Stomach smooth muscle (tissue), 2 donors: ENCODE results near the gene RHEX.
"Not testable (repeated sequence)": the region's sequence is repeated elsewhere in the genome, so short reads cannot be mapped to it uniquely, and the experiment has no call there.

Source experiments
- H3K27ac ChIP-seq: one replicate; pipeline ENCODE4 v1.7.0; 2013; ENCODE audit warnings: mild to moderate bottlenecking, low read length, inconsistent platforms
- H3K27me3 ChIP-seq, 2 donors: one replicate each; pipeline ENCODE4 v1.7.0; 2013; ENCODE audit warnings: low read length in 2 of 2; ENCODE audit not compliant: insufficient read depth in 2 of 2, control insufficient read depth in 1 of 2
- H3K36me3 ChIP-seq, 2 donors: one replicate each; pipeline ENCODE4 v1.7.0; 2013; ENCODE audit warnings: low read length in 2 of 2; ENCODE audit not compliant: control insufficient read depth in 2 of 2, insufficient read depth in 2 of 2
- H3K4me1 ChIP-seq: one replicate; pipeline ENCODE4 v1.7.0; 2013; ENCODE audit warnings: low read length; ENCODE audit not compliant: control insufficient read depth, insufficient read depth
- H3K4me3 ChIP-seq, 2 donors: one replicate each; pipeline ENCODE4 v1.7.0; 2013; ENCODE audit warnings: low read length in 2 of 2
- H3K9ac ChIP-seq, 2 donors: one replicate each; pipeline ENCODE4 v1.7.0; 2013; ENCODE audit warnings: low read length in 2 of 2, mild to moderate bottlenecking in 1 of 2
- H3K9me3 ChIP-seq, 2 donors: one replicate each; pipeline ENCODE4 v1.7.0; 2013; ENCODE audit warnings: low read length in 2 of 2; ENCODE audit not compliant: control insufficient read depth in 2 of 2
- donor health status: healthy.
- donor health status: Pancreatic carcinoma.

The RHEX gene

DNA sequence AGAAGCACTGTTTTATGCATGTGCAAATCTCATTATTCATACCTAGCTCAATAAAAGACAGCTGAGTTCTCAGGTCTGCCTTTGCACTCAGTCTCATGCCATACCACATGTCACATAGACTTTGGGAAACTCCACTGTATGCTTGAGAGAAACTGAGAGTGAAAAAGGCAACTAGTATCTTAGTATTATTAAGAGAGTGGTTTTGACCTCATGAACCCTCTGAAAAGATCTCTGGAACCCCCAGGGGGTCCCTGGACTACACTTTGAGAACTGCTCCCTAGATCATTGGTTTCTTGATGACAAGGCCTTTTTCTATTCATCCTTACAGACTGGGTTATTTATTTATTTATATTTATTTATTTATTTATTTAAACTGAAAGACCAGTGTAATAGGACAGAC, 3.7 kb upstream of the RHEX start:
- Histone ChIP-seq H3K27me3 (no peaks in the 10 kb centered on the region), H3K4me1 (no peaks in the 10 kb centered on the region), H3K9ac (no peak overlapping the region), H3K27ac (no peak overlapping the region), H3K9me3 (no peaks in the 10 kb centered on the region), H3K36me3 (no peaks in the 10 kb centered on the region), H3K4me3 (no peak overlapping the region)

DNA sequence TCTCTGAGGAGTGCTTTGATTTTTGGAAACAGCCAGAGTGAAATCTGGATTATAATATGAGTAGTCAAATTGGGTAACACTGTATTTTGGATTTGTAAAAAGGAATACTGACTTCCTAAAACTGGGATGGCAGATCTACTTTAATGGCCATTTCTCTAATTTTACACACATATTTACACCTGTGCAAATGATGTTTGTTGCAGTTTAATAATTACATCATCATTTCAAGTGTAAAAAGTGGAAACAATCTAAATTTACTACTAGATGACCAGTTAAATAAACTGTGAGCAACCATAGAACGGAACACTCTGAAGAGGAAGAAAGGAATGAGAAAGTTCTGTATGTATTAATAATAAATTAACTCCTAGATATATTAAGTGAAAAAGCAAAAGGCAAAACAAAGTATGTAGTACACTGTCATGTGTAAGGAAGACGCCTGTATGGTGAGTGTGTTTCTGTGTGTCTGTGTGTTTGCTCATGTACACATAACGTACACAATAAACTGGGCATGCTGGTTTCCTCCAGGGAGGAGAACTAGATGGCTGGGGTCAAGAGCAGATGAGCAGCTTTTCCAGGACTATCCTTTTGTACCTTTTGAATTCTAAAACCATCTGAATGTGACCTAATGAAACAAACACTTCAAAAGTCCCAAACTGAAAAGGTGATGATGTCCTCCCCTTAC, 2.9 kb upstream of the RHEX start:
- no peaks in the 10 kb centered on the region for H3K36me3 ChIP-seq
- H3K9ac ChIP-seq = no peak overlapping the region
- H3K27ac ChIP-seq = no peak overlapping the region
- H3K9me3 ChIP-seq = no peaks in the 10 kb centered on the region
- no peaks in the 10 kb centered on the region for H3K27me3 ChIP-seq
- no peak overlapping the region for H3K4me3 ChIP-seq
- no peaks in the 10 kb centered on the region for H3K4me1 ChIP-seq

DNA sequence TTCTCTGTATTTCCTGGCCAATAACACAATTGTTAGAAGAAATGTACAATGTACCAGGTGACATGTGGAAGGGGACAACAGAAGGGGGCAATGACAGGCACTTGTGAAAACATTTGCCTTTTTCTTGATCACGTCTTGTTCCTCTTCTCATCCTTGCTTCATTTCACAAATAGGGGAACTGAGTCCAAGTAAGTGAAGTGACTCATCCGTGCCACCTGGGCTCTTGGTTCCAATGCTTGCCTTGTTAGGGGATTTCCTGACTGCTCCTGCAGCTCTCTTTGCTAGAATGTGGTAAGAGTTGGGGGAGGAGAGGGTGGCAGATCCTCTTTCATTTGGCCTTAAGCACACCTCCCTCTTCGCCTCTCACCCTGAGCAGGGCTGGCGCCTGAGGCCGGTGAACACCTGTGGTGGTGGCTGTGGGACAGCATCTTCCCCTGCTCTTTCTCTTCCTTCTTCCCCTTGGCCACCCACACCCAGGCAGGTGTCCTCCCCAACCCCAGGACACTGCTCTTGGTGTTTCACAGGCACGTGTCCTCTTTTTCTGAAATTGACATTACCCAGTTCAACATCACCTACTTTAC, 2.2 kb upstream of the RHEX start:
- no peaks in the 10 kb centered on the region for H3K9me3 ChIP-seq
- no peak overlapping the region for H3K27ac ChIP-seq
- H3K27me3 ChIP-seq = no peaks in the 10 kb centered on the region
- H3K4me1 ChIP-seq = no peaks in the 10 kb centered on the region
- H3K4me3 ChIP-seq = no peak overlapping the region
- H3K36me3 ChIP-seq = no peaks in the 10 kb centered on the region
- H3K9ac ChIP-seq = no peak overlapping the region

DNA sequence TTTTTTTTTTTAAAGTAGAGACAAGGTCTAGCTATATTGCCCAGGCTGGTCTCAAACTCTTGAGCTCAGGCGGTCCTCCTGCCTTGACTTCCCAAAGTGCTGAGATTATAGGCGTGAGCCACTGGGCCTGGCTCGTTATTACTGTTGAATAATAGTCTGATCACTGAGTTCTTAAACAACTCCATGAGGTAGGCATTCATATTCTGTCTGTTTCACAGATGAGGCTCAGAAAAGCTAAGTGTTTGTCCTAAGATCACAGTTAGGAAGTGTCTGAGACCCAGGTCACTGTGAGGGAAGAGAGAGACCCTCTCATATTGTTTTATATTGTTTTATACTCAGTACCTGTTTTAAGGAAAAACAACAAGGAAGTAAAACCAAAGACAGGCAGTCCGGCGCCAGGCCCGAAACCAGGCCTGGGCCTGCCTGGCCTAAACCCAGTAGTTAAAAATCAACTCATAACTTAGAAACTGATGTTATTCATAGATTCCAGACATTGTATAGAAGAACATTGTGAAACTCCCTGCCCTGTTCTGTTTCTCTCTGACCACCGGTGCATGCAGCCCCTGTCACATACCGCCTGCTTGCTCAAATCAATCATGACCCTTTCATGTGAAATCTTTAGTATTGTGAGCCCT, 625 bp upstream of the RHEX start:
- H3K27ac ChIP-seq, H3K9ac ChIP-seq, H3K9me3 ChIP-seq, H3K4me1 ChIP-seq, H3K27me3 ChIP-seq, H3K36me3 ChIP-seq, H3K4me3 ChIP-seq: not testable (repeated sequence)

DNA sequence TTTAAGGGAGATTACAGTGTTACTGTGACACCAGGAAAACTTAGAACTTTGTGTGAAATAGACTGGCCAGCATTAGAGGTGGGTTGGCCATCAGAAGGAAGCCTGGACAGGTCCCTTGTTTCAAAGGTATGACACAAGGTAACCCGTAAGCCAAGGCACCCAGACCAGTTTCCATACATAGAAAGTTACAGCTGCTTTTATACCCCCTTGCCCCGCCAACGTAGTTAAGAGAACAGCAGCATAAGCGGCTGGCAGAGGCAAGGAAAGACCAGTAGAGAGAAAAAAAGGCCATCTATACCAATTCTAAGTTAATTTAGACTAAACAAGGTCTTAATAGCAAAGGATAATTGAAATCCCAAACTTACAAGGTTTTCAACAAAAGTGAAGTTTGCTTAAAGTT, 643 bp downstream of the RHEX start:
- not testable (repeated sequence) for H3K36me3 ChIP-seq, H3K4me3 ChIP-seq, H3K27me3 ChIP-seq, H3K27ac ChIP-seq, H3K9ac ChIP-seq, H3K9me3 ChIP-seq, H3K4me1 ChIP-seq

DNA sequence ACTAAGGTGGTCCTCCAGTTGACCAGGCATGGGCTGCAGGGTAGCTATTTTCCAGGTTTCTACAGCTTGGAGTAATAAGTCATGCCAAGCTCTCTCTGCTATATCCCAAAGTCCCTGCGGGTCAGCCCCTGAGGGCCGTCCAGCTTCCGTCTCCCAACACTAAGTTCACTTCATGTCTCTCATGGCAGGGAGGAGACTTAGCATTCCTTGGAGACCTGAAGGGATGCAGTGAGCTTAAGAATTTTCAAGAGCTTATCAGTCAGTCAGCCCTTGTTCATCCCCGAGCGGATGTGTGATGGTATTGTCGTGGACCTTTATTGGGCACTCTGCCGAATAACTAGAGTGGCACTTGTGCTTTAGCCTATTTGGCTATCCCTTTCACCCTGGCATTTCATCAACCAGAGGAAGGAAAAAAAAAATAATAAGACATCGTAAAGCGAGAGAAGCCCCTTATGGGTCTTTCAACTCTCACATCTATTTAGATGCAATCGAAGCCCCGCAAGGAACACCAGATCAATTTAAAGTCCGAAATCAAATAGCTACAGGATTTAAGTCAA, 2.2 kb downstream of the RHEX start:
- H3K4me1 ChIP-seq, H3K4me3 ChIP-seq, H3K27ac ChIP-seq, H3K27me3 ChIP-seq, H3K9ac ChIP-seq, H3K36me3 ChIP-seq, H3K9me3 ChIP-seq: not testable (repeated sequence)

DNA sequence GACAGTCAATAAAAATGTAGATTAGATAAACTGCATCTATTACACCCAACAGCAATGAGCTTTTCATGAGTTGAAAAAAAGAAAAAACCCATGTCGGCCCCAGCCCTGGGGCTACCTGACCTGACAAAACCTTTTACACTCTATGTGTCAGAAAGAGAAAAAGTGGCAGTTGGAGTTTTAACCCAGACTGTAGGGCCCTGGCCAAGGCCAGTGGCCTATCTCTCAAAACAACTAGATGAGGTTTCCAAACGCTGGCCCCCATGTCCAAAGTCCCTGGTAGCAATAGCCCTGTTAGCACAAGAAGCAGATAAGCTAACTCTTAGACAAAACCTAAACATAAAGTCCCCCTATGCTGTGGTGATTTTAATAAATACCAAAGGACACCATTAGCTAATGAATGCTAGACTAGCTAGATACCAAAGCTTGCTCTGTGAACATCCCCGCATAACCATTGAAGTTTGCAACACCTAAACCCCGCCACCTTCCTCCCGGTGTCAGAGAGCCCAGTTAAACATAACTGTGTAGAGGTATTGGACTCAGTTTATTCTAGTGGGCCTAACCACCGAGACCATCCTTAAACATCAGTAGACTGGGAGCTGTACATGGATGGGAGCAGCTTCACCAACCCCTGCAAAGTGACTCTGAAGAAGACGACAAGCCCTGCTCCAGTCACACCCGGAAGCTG, 2.8 kb downstream of the RHEX start:
- not testable (repeated sequence) for H3K36me3 ChIP-seq, H3K9me3 ChIP-seq, H3K27me3 ChIP-seq, H3K4me1 ChIP-seq, H3K27ac ChIP-seq, H3K4me3 ChIP-seq, H3K9ac ChIP-seq

DNA sequence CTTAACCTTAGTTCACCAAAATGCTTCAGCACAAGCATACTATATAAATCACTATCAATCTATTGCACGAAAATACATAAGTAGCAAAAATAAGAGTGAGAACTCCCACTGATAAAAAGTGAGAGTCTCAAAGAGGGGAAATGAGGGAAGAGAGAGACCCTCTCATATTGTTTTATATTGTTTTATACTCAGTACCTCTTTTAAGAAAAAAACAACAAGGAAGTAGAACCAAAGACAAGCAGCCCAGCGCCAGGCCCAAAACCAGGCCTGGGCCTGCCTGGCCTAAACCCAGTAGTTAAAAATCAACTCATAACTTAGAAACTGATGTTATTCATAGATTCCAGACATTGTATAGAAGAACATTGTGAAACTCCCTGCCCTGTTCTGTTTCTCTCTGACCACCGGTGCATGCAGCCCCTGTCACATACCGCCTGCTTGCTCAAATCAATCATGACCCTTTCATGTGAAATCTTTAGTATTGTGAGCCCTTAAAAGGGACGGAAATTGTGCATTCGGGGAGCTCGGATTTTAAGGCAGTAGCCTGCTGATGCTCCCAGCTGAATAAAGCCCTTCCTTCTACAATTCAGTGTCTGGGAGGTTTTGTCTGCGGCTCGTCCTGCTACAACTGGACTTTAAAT, 5.4 kb downstream of the RHEX start:
- not testable (repeated sequence) for H3K27me3 ChIP-seq, H3K36me3 ChIP-seq, H3K4me3 ChIP-seq, H3K4me1 ChIP-seq, H3K27ac ChIP-seq, H3K9me3 ChIP-seq, H3K9ac ChIP-seq

DNA sequence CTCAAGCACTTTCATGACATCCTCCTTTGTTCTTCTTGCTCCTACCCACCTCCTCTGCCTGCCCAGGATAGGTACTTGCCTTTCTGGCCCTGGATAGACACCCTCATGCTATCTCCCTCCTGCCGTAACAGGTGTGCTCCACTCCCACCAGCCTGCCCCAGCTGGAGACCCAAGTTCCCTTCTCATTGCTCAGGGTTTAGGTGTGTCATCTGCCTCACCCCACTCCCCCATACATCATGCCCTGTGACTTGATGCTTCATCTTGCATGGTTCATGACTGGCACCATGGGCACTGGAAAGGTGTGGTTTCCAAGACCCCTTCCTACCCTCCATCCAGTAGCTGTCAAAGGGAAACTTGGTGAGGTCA, 5.9 kb downstream of the RHEX start:
- H3K9me3 ChIP-seq = no peaks in the 10 kb centered on the region
- no peaks in the 10 kb centered on the region for H3K27me3 ChIP-seq
- H3K27ac ChIP-seq = no peak overlapping the region
- no peaks in the 10 kb centered on the region for H3K4me1 ChIP-seq
- H3K36me3 ChIP-seq = no peaks in the 10 kb centered on the region
- H3K4me3 ChIP-seq = no peak overlapping the region
- H3K9ac ChIP-seq = no peak overlapping the region

DNA sequence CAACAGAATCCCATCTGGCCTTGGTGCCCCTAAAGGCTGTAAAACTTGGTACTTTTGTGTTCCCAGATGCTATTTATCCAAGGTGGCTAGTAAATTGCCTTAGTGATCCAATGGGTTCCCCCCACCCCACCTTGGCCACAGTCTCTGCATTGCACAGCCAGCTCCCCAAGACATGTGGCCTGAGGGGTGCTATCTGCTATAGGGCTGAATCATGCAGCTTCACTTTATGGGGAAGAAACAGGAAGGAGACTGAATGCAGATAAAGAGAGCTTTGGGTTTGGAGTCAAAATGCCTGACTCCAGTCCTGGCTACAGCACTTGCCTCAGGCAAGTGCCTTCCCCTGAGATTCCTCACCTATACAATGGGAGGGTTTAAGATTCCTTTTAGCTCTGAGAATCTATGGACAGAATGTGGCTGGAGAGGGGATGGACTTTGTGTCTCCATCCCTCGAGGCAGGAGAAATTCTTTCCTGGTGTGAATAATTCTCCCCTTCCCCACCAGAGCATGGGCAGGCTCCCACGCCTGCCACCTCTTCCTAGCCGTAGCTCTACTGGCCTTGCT, 6.5 kb downstream of the RHEX start:
- Histone ChIP-seq H3K9me3 (no peaks in the 10 kb centered on the region), H3K9ac (no peak overlapping the region), H3K4me3 (no peak overlapping the region), H3K36me3 (no peaks in the 10 kb centered on the region), H3K27ac (no peak overlapping the region), H3K4me1 (no peaks in the 10 kb centered on the region), H3K27me3 (no peaks in the 10 kb centered on the region)
